Measurements from ENCODE around the gene HDHD5.

The HDHD5 gene

GRCh38 chr22:17171153-17172028 lies 12.3 kb upstream of the HDHD5 start:
- peak overlapping the region; percentile 82 for H3K27ac ChIP-seq
- POLR2A ChIA-PET (ENCODE audit: low non-redundant PET), result interaction anchor here (0.6 to 0.7 kb wide), 3 partner anchors 13 to 450 kb away, joined by 3 read pairs; no protein-coding TSS in a partner anchor

GRCh38 chr22:17167486-17167885 lies 8.4 kb upstream of the HDHD5 start:
- ChIA-PET CTCF (no interaction called here), POLR2A (ENCODE audit: low non-redundant PET) (no interaction called here)
- no peak for DNase-seq (ENCODE audit: low spot score)
- no peak for TF ChIP-seq CTCF (conservative IDR thresholded peaks at IDR 0.05; ENCODE audit: low read depth)
- no peak overlapping the region for H3K27ac ChIP-seq

More at GRCh38 chr22:17171153-17172028, 12.3 kb upstream of the HDHD5 start:
- peak; percentile 66 for DNase-seq (ENCODE audit: low spot score)
- CTCF ChIA-PET, result interaction anchor here (0.5 to 1.8 kb wide), 34 partner anchors 9 to 341 kb away, joined by 3 to 35 read pairs (median 4); partner anchors contain the start of gene HDHD5
- TF ChIP-seq CTCF (conservative IDR thresholded peaks at IDR 0.05; ENCODE audit: low read depth), result peak; percentile 96

GRCh38 chr22:17164392-17165024 lies 5.4 kb upstream of the HDHD5 start:
- no peak for TF ChIP-seq CTCF (conservative IDR thresholded peaks at IDR 0.05; ENCODE audit: low read depth)
- ChIA-PET CTCF (no interaction called here), POLR2A (ENCODE audit: low non-redundant PET) (no interaction called here)
- no peak overlapping the region for H3K27ac ChIP-seq
- no peak for DNase-seq (ENCODE audit: low spot score)

GRCh38 chr22:17162731-17163130 lies 3.7 kb upstream of the HDHD5 start:
- POLR2A ChIA-PET (ENCODE audit: low non-redundant PET), result no interaction called here

GRCh38 chr22:17161991-17162390 lies 2.9 kb upstream of the HDHD5 start:
- POLR2A ChIA-PET (ENCODE audit: low non-redundant PET), result no interaction called here
- CTCF ChIA-PET, result no interaction called here
- no peak for TF ChIP-seq CTCF (conservative IDR thresholded peaks at IDR 0.05; ENCODE audit: low read depth)
- no peak overlapping the region for H3K27ac ChIP-seq
- no peak for DNase-seq (ENCODE audit: low spot score)

More at GRCh38 chr22:17162731-17163130, 3.7 kb upstream of the HDHD5 start:
- DNase-seq (ENCODE audit: low spot score), result no peak
- CTCF ChIA-PET, result no interaction called here
- no peak for TF ChIP-seq CTCF (conservative IDR thresholded peaks at IDR 0.05; ENCODE audit: low read depth)
- no peak overlapping the region for H3K27ac ChIP-seq

- TF ChIP-seq CTCF (conservative IDR thresholded peaks at IDR 0.05; ENCODE audit: low read depth), result no peak
- peak; percentile 27 for DNase-seq (ENCODE audit: low spot score)
- H3K27ac ChIP-seq, result peak overlapping the region; percentile 96
- ChIA-PET CTCF (interaction anchor here (0.6 to 1.4 kb wide), 4 partner anchors 12 to 84 kb away, joined by 3 to 6 read pairs (median 4); no protein-coding TSS in a partner anchor), POLR2A (ENCODE audit: low non-redundant PET) (interaction anchor here (0.6 kb wide), 1 partner anchor 79 kb away, joined by 4 read pairs; no protein-coding TSS in a partner anchor)
Measured at GRCh38 chr22:17159504-17159951, 451 bp upstream of the HDHD5 start.

All from RWPE1 (cell line).